Subcutaneous abdominal adipose tissue (tissue), 5 donors: ENCODE results near the gene SPATA3.
A peak's percentile ranks its signal among the peaks of the same experiment; 100 is the strongest.

Source experiments
- H3K27ac ChIP-seq: one replicate; pipeline ENCODE4 v1.7.0; 2013; ENCODE audit warnings: low read depth, mild to moderate bottlenecking, inconsistent platforms, low read length, moderate library complexity
- H3K27me3 ChIP-seq, 5 donors: one replicate each; pipeline ENCODE4 v1.7.0; 2013; ENCODE audit warnings: low read length in 5 of 5, inconsistent platforms in 1 of 5; ENCODE audit not compliant: control insufficient read depth in 5 of 5, insufficient read depth in 4 of 5
- H3K36me3 ChIP-seq, 5 donors: one replicate each; pipeline ENCODE4 v1.7.0; 2013; ENCODE audit warnings: low read length in 5 of 5; ENCODE audit not compliant: control insufficient read depth in 5 of 5, insufficient read depth in 5 of 5
- H3K4me1 ChIP-seq, 5 donors: one replicate each; pipeline ENCODE4 v1.7.0; 2013; ENCODE audit warnings: low read length in 5 of 5, mild to moderate bottlenecking in 3 of 5, moderate library complexity in 1 of 5; ENCODE audit not compliant: control insufficient read depth in 5 of 5, insufficient read depth in 5 of 5
- H3K4me3 ChIP-seq, 5 donors: one replicate each; pipeline ENCODE4 v1.7.0; 2013; ENCODE audit warnings: low read length in 5 of 5, low read depth in 1 of 5
- H3K9ac ChIP-seq, 5 donors: one replicate each; pipeline ENCODE4 v1.7.0; 2013; ENCODE audit warnings: low read length in 5 of 5, mild to moderate bottlenecking in 4 of 5, moderate library complexity in 3 of 5
- H3K9me3 ChIP-seq, 5 donors: one replicate each; pipeline ENCODE4 v1.7.0; 2013; ENCODE audit warnings: low read length in 5 of 5; ENCODE audit not compliant: control insufficient read depth in 5 of 5
- donor health status: healthy.
- donor health status: healthy.
- donor health status: healthy.
- donor health status: healthy.
- donor health status: healthy.

Gene SPATA3

DNA sequence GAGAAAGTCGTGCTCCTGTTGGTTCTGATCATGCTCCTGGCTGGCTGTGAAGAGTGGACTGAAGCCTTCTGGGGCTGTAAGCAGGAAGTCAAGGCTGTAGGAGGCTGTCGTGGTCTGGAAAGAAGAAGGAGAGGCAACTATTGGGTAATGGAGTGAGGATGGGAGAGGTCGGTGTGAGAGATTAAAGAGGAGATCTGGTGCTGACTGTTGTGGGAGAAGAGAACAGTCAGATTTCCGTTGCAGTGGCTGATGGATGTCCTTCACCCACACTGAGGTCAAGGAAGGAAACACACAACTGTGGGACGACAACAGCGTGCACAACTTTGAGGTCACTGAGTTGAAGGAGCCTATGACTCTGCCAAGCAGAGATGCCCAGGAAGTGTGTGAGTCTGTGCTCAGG, 57.9 kb downstream of the SPATA3 start:
- Histone ChIP-seq H3K9ac (no peak overlapping the region), H3K27ac (no peak overlapping the region), H3K4me1 (peaks cover 4 to 44% (median 40%) of the 10 kb centered on the region in 5 donors), H3K27me3 (no peaks in the 10 kb centered on the region), H3K36me3 (no peaks in the 10 kb centered on the region), H3K4me3 (no peak overlapping the region), H3K9me3 (no peaks in the 10 kb centered on the region)

DNA sequence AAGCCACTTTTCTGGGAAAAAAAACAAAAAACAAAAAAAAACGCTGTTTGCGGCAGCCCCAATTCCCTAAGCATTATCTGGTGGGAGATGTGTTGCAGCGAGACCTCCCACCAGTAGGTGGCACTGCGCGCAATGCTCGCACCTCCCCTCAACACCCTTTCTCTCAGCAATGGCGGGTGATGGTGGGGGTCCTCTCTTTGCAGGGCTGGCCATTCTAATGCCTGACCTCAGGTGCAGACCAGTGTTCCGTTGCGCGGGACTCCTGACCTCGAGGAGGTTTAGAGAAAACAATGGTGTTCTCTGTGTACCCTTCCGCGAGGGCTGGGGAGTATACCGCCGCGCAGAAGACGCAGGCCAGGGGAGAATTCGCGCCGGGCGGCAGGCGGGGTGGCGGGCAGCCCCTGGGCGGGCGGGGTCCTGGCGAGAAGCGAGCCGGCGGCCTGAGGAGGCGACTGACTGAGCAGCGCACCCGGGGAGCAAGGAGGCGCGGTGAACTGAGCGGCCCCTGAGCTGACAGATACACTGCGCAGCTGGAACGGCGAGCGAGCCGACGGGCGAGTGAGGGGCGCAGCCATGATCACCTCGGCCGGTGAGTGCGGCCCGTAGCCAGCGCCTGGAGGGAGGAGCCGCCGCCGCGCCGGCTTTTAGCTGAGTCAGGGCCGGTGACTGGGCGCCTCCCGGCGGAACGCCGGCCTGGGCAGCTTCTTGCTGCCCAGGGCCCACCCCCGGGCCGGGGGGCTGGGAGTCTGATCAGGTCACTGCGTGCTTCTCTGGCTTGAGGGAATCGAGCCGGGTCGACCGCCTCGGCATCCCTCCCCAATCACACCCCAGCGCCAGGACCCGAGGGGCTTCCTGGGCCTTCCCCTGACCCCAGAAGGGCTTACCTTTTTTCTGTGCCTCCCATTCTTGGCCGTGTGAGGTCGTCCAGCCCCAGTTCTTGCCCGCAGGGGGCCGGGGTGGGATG, 60.8 kb downstream of the SPATA3 start, which contains the start of gene PSMD1:
TSS of gene PSMD1 (plus strand) at position 415 of the 964 bp plus-strand sequence. CDS start at position 574, 159 bp downstream.
- Histone ChIP-seq H3K36me3 (peaks cover 0 to 6% (median 3%) of the 10 kb centered on the region in 5 donors), H3K4me1 (peaks cover 4 to 48% (median 43%) of the 10 kb centered on the region in 5 donors), H3K9ac (peak within 1 kb of the TSS; percentile 93 to 100 (median 100)), H3K4me3 (peak within 1 kb of the TSS; percentile 85 to 96 (median 93)), H3K27me3 (no peaks in the 10 kb centered on the region), H3K9me3 (no peaks in the 10 kb centered on the region), H3K27ac (peak within 1 kb of the TSS; percentile 91)

DNA sequence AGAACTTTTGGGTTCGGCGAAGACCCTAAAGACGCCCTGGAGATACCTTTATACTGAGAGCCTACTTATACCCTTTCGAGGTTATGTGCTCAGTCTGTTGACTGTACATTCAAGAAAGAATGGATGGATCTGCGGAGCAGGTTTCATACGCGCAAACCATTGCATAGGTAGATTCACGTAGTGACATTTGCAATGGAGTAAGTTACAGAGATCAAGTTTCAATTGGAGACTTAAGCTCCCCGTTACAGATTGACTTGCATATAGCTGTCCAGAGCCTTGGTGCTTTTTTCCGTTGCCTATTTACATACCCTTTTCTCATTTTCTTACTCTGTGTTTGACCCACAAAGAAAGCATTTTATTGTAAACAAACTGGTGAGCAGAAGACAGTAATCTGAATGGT, 61.7 kb downstream of the SPATA3 start:
- Histone ChIP-seq H3K27ac (peak overlapping the region; percentile 91), H3K4me3 (peak overlapping the region; percentile 85 to 96 (median 93)), H3K9me3 (no peaks in the 10 kb centered on the region), H3K4me1 (peaks cover 2 to 43% (median 37%) of the 10 kb centered on the region in 5 donors), H3K36me3 (peaks cover 4 to 12% (median 10%) of the 10 kb centered on the region in 5 donors), H3K9ac (peak overlapping the region; percentile 93 to 100 (median 100)), H3K27me3 (no peaks in the 10 kb centered on the region)
